Breast epithelium (tissue), 3 donors: ENCODE data around the gene COL6A1.

ENCODE experiments used
- CTCF ChIP-seq, 3 donors: fragments of 450-650 bp; IDR thresholded peaks; one replicate each; pipeline ENCODE4 v1.5.1; 2016 to 2017; ENCODE audit warnings: antibody characterized with exemption in 3 of 3, mild to moderate bottlenecking in 3 of 3, moderate library complexity in 3 of 3
- POLR2A ChIP-seq: fragments of 450-650 bp; IDR thresholded peaks from one replicate; pipeline ENCODE4 v1.6.1; 2016; ENCODE audit warnings: antibody characterized with exemption, mild to moderate bottlenecking, moderate library complexity

- TF ChIP-seq CTCF (IDR thresholded peaks at IDR 0.05), result no peak
- no peak for TF ChIP-seq POLR2A
These were observed 6.4 kb upstream of the COL6A1 start for GRCh38 chr21:45975020-45975666.
